Heart left ventricle (tissue), 16 donors: ENCODE measurements around the gene DLGAP4. TPM values are rescaled to one million over a fixed set of nuclear protein-coding genes. Genes with fewer than 3 reads are reported as not detected.
"Not testable (repeated sequence)": the region's sequence is repeated elsewhere in the genome, so short reads cannot be mapped to it uniquely, and the experiment has no call there.

Experiments
- ATAC-seq, 4 donors: fragments of 200-7000 bp; cut with Tn5 transposase; one replicate each; pipeline ENCODE4 v1.9.1; 2020 to 2022; ENCODE audit warnings: moderate library complexity in 4 of 4, mild to moderate bottlenecking in 3 of 4, moderate number of reproducible peaks in 1 of 4
- DNase-seq, 5 donors: peaks; one replicate each; pipeline ENCODE4 v3.0.0-alpha.2; 2020
- H3K27ac ChIP-seq, 12 donors: fragments of 200-600 bp; sonication (generic) in 4 of 12; one replicate each; pipeline versions ENCODE4 v1.5.0 to v1.8.0; 2016 to 2022; ENCODE audit warnings: mild to moderate bottlenecking in 2 of 12
- H3K27me3 ChIP-seq, 9 donors: fragments of 200-600 bp; sonication (generic) in 2 of 9; one replicate each; pipeline versions ENCODE4 v1.5.1 to v1.8.0; 2016 to 2022; ENCODE audit warnings: mild to moderate bottlenecking in 3 of 9
- H3K36me3 ChIP-seq, 9 donors: fragments of 200-600 bp; sonication (generic) in 2 of 9; one replicate each; pipeline versions ENCODE4 v1.5.0 to v1.8.0; 2018 to 2022; ENCODE audit warnings: mild to moderate bottlenecking in 2 of 9
- H3K4me1 ChIP-seq, 12 donors: fragments of 200-600 bp; sonication (generic) in 4 of 12; one replicate each; pipeline versions ENCODE4 v1.5.0 to v1.8.0; 2016 to 2022; ENCODE audit warnings: mild to moderate bottlenecking in 3 of 12
- H3K4me3 ChIP-seq, 12 donors: fragments of 200-600 bp; sonication (generic) in 4 of 12; one replicate each; pipeline versions ENCODE4 v1.5.0 to v1.8.0; 2017 to 2022; ENCODE audit warnings: mild to moderate bottlenecking in 9 of 12, moderate library complexity in 4 of 12
- H3K9me3 ChIP-seq, 12 donors: fragments of 200-600 bp; sonication (generic) in 4 of 12; one replicate each; pipeline versions ENCODE4 v1.5.0 to v1.8.0; 2016 to 2022; ENCODE audit warnings: mild to moderate bottlenecking in 1 of 12
- POLR2A ChIP-seq, 2 donors: fragments of 450-650 bp; IDR thresholded peaks; one replicate each; pipeline ENCODE4 v1.6.1; 2017; ENCODE audit warnings: antibody characterized with exemption in 2 of 2, mild to moderate bottlenecking in 2 of 2, moderate library complexity in 2 of 2
- WGBS, 4 donors: extraction: QIAGEN DNeasy Blood & Tissue Kit in 2 of 4; methylation state at CpG; one replicate each; pipeline versions ENCODE4 v1.1.5 to v1.1.7; 2013 to 2018; 5-methylcytosine and 5-hydroxymethylcytosine counted together
- intact Hi-C, 10 donors: fragments of 100-400 bp; cut with DNase I; formaldehyde crosslinking; loops; one replicate each; pipeline versions ENCODE4 v1.11.1 to v1.14.2; 2022
- polyA plus RNA-seq, 2 donors: library from polyadenylated mRNA; stranded (reverse); fragments of 200-250 nt; gene quantifications; one replicate each; pipeline ENCODE4 v1.2.3, GENCODE V29; 2013
- total RNA-seq, 9 donors: library from RNA; depleted of rRNA in 2 of 9; stranded (reverse); fragments of >200 nt in 2 of 9; fragmentation: NEBNext Ultra II Directional in 3 of 9; extraction: Animal tissue kit (Norgen Biotek cat#: 25700) in 3 of 9; gene quantifications; one replicate each; pipeline versions ENCODE4 v1.1.0 to v1.2.4, GENCODE V29; 2016 to 2023
- TF ChIP-seq, protein P1 (sequence below), 12 donors: fragments of 200-600 bp; sonication (generic) in 4 of 12; IDR thresholded peaks; one replicate each; pipeline versions ENCODE4 v1.5.0 to v1.8.0; 2018 to 2022; ENCODE audit warnings: antibody characterized with exemption in 12 of 12, mild to moderate bottlenecking in 5 of 12
- donor health status: ischemic (EF 13 %, LVEDD 7.1; RV severe dilation, severe dysfunction).
- donor health status: healthy with polysubstance abuse.
- donor health status: DM: no; HTN: yes; CAD: no.
- donor health status: DM: no; HTN: no; CAD: no.
- donor health status: ischemic (EF 25% LVEDD 6.9; RV normal size, moderate dysfunction).
- donor health status: ischemic (EF 25% LVEDD 5.7; RV mildly dilated, moderate dysfunction).
- donor health status: healthy.
- donor health status: DM: yes; HTN: yes; CAD: no.
- donor health status: ischemic (EF 35%, LVEDD 5.7; RV mildly dilated, moderate dysfunction).
- donor health status: nonischemic (EF 11% LVEDD 7.7; RV severe dilation, severe dysfunction).
- donor health status: DM: yes; HTN: yes; CAD: no.
- donor health status: PGD.
- donor health status: ischemic (EF 29% LVEDD 5.4; RV normal size, mild dysfunction).
- donor health status: nonischemic (EF 23%, LVEDD 6.1; RV moderate dilation, normal function).

Gene DLGAP4
- total and polyA plus RNA-seq, 11 donors: 25.6 to 76.7 (median 55.1) TPM

DNA sequence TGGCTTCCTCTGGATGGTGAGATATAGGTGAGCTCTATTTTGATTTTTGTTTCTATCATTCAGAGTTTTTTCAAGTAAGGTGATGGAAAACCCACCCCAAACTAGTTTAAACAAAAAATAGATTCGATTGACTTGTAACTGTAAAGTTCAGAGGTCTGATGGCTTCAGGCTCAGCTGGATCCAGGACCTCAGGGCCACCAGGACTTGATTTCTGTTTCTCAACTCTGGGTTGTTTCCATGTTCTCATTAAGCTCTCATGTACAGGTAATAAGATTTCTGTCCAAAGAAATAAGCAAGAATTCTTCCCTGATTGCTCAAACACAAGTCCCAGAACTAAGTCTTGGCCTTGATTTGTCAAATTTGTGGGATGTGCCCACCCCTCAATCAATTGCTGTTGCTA lies 67.0 kb downstream of the DLGAP4 start:
- no peak overlapping the region for H3K4me3 ChIP-seq
- TF ChIP-seq POLR2A (IDR thresholded peaks at IDR 0.05): no peak
- TF ChIP-seq, protein P1, sequence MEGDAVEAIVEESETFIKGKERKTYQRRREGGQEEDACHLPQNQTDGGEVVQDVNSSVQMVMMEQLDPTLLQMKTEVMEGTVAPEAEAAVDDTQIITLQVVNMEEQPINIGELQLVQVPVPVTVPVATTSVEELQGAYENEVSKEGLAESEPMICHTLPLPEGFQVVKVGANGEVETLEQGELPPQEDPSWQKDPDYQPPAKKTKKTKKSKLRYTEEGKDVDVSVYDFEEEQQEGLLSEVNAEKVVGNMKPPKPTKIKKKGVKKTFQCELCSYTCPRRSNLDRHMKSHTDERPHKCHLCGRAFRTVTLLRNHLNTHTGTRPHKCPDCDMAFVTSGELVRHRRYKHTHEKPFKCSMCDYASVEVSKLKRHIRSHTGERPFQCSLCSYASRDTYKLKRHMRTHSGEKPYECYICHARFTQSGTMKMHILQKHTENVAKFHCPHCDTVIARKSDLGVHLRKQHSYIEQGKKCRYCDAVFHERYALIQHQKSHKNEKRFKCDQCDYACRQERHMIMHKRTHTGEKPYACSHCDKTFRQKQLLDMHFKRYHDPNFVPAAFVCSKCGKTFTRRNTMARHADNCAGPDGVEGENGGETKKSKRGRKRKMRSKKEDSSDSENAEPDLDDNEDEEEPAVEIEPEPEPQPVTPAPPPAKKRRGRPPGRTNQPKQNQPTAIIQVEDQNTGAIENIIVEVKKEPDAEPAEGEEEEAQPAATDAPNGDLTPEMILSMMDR (IDR thresholded peaks at IDR 0.05): no peak
- DNase-seq (no peak), ATAC-seq (no peak)
- H3K9me3 ChIP-seq: no peaks in the 10 kb centered on the region
- no peak overlapping the region for H3K27ac ChIP-seq
- 66 to 79% (median 75%) methylated on average over 1 of the region's 1 CpG for WGBS, 4 donors
- peaks cover 0 to 55% (median 4%) of the 10 kb centered on the region in 9 donors for H3K27me3 ChIP-seq
- H3K4me1 ChIP-seq: no peaks in the 10 kb centered on the region
- no peaks in the 10 kb centered on the region for H3K36me3 ChIP-seq
- intact Hi-C loops: no loop called here

DNA sequence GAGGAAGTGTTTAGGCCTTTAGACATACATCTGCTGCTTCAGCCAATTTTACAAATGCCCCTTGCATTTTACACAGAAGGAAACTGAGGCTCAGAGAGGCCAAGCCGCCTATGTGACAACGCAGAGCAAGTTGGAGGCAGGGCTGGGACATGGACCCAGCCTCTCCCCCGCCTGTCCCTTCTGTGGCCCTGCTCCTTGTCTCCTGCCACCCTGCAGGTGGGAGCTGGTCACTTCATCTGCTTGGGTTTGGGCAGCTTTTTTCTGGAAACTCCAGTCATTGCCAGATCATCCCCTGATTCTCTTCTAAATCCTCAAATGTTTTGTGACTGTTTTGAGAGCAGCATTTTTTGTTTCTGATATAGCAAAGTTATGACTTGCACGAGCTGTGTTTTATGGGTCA lies 68.9 kb downstream of the DLGAP4 start:
- intact Hi-C loops: no loop called here
- DNase-seq (no peak), ATAC-seq (no peak)
- Histone ChIP-seq H3K36me3 (no peaks in the 10 kb centered on the region), H3K4me3 (no peak overlapping the region), H3K27me3 (peaks cover 0 to 42% (median 0%) of the 10 kb centered on the region in 9 donors), H3K9me3 (no peaks in the 10 kb centered on the region), H3K27ac (no peak overlapping the region), H3K4me1 (no peaks in the 10 kb centered on the region)
- WGBS, 4 donors: 68 to 74% (median 71%) methylated on average over 4 of the region's 4 CpGs
- TF ChIP-seq, protein P1 (IDR thresholded peaks at IDR 0.05): no peak
- no peak for TF ChIP-seq POLR2A (IDR thresholded peaks at IDR 0.05)

DNA sequence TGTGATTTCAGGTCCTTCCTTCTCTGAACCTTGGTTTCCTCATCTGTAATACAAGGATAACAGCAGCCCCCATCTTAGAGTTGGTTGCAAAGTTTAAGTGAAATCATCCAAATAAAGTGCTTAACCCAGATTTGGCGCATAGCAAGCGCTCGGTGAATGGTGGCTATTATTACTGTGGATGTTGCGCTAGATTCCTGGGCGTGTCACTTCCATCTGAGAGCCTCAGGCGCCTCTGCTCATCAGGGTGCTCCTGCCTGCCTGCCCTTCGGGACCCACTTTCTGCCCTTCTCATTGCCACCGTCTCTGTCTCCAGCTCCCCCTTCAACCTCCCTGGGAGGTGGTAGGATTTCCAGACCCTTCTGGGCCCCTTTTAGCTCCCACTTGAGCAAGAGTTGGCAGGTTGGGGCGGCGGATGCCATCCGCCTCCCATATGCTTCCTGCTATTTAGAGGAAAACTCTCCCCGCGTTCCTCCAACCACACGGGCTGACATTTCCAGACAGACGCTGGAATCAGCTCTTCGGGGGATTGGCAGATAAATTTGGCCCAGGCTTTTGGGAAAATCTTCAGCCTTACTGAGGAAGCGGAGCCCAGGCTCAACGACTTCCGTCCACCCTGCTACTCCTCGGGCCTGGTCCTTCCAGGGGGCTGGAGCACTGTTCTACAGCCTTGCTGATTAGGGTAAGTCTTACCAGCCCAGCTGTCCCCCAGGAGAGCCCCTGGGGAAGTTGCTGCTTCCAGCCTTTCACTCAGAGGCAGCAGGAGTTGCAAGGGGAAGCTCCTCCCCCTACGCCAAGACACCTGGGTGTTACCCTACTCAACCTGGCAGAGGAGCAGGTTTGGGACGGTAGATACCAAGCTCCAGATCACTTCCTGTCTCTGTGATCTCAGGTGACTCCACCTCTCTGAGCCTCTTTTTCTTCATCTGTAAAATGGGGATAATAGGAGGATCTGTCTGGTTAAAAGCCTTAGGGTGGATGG lies 71.5 kb downstream of the DLGAP4 start:
- no peak for TF ChIP-seq POLR2A (IDR thresholded peaks at IDR 0.05)
- TF ChIP-seq, protein P1 (IDR thresholded peaks at IDR 0.05): no peak
- Histone ChIP-seq H3K4me1 (no peaks in the 10 kb centered on the region), H3K27me3 (peaks cover 0 to 42% (median 0%) of the 10 kb centered on the region in 9 donors), H3K4me3 (no peak overlapping the region), H3K36me3 (no peaks in the 10 kb centered on the region), H3K9me3 (peaks cover 0 to 11% (median 0%) of the 10 kb centered on the region in 12 donors), H3K27ac (no peak overlapping the region)
- DNase-seq: no peak
- ATAC-seq: no peak
- intact Hi-C loops: no loop called here
- 41 to 58% (median 47%) methylated on average over 22 of the region's 22 CpGs for WGBS, 4 donors

DNA sequence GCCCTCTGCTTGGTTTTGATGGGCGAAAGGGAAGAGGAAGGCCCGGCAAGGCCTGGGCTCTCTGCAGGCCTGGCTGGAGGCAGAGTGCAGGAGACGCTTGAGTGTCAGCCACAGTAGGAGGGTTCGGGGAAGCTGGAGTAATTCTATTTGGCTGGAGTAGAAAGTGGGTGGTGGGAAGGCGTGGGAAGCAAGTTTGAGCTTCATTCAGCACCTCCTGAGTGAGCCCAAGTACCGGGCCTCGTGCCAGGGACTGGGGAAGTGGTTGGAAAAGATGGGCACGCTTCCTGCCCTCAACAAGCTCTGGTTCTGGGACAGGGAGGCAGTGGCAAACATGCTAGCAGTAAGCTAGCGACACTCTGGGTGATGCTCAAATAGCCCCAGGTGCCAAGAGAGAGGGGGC lies 72.5 kb downstream of the DLGAP4 start:
- H3K36me3 ChIP-seq: no peaks in the 10 kb centered on the region
- H3K27me3 ChIP-seq: peaks cover 0 to 39% (median 0%) of the 10 kb centered on the region in 9 donors
- ATAC-seq (no peak), DNase-seq (no peak)
- no peak overlapping the region for H3K27ac ChIP-seq
- TF ChIP-seq POLR2A (IDR thresholded peaks at IDR 0.05): no peak
- TF ChIP-seq, protein P1 (IDR thresholded peaks at IDR 0.05): no peak
- no peak overlapping the region for H3K4me3 ChIP-seq
- WGBS, 4 donors: 70 to 75% (median 75%) methylated on average over 9 of the region's 9 CpGs
- H3K9me3 ChIP-seq: peaks cover 0 to 11% (median 0%) of the 10 kb centered on the region in 12 donors
- no peaks in the 10 kb centered on the region for H3K4me1 ChIP-seq
- intact Hi-C loops: no loop called here

DNA sequence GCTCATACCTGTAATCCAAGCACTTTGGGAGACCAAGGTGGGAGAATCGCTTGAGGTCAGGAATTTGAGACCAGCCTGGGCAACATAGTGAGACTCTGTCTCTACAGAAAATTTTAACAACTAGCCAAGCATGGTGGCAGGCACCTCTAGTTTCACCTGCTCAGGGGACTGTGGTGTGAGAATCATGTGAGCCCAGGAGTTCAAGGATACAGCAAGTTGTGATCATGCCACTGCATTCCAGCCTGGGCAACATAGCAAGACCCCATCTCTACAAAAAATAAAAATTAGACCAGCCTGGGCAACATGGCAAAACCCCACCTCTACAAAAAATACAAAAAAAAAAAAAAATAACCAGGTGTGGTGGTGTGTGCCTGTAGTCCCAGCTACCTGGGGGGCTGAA lies 73.8 kb downstream of the DLGAP4 start:
- H3K4me1 ChIP-seq, H3K4me3 ChIP-seq, H3K27ac ChIP-seq, DNase-seq, ATAC-seq, H3K36me3 ChIP-seq: not testable (repeated sequence)
- peaks cover 0 to 32% (median 0%) of the 10 kb centered on the region in 9 donors for H3K27me3 ChIP-seq
- intact Hi-C loops: loop anchor here in 1 of 10 donors (10.0 kb wide), 1 partner anchor 55 kb away; no protein-coding TSS in a partner anchor
- 91 to 100% (median 93%) methylated on average over 1 of the region's 1 CpG for WGBS, 4 donors
- H3K9me3 ChIP-seq: peaks cover 0 to 11% (median 0%) of the 10 kb centered on the region in 12 donors
